ENCODE data around the gene ARPC3. TPM values are rescaled to one million over a fixed set of nuclear protein-coding genes. Genes with fewer than 3 reads are reported as not detected.

ARPC3 gene
- total and polyA plus RNA-seq, 2 of the 4 experiments (the other 2 are of a cell fraction) = 192 to 204 TPM

- TF ChIP-seq USF2 (IDR thresholded peaks at IDR 0.05; ENCODE audit: low read depth, low read length) (0 out of 2 replicates have a peak, but pooled peaks have one; percentile 20), RAD21 (IDR thresholded peaks at IDR 0.05; ENCODE audit: low read length) (no peak), BHLHE40 (IDR thresholded peaks at IDR 0.05; ENCODE audit: low read depth, low read length) (peak; percentile 75)
These were observed 18.3 kb upstream of the ARPC3 start, which contains the start of the genes FAM216A and GPN3 (continued) for GRCh38 chr12:110468214-110469048.

Measured in IMR-90 (cell line).